GM21786 (cell line): ENCODE results near the gene NADK.
A peak's percentile ranks its signal among the peaks of the same experiment; 100 is the strongest.
"Not testable (repeated sequence)": the region's sequence is repeated elsewhere in the genome, so short reads cannot be mapped to it uniquely, and the experiment has no call there.

Experiments
- ATAC-seq: cut with Tn5 transposase; IDR thresholded peaks from one replicate; pipeline ENCODE4 v1.9.1; 2021; ENCODE audit not compliant: unreplicated experiment

The NADK gene

DNA sequence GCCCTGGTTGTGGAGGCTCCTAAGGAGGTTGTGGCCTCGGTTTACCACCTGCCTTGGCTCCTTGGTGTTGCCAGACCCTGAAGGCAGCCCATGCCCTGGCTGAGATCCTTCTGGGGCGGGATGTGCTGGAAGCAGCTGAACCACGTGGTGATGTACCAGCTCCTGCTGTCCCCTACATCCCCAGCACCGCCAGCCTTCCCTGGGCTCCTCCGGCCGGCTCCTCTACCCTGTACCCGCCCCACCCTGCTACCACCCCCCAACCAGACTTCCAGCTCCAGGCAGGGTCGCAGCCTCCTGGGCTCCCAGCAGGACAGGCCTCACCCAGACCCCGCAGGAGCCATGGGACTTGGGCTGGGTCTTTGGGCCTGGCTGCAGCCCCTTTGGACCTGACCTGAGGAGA, 28.3 kb downstream of the NADK start:
- not testable (repeated sequence) for ATAC-seq

DNA sequence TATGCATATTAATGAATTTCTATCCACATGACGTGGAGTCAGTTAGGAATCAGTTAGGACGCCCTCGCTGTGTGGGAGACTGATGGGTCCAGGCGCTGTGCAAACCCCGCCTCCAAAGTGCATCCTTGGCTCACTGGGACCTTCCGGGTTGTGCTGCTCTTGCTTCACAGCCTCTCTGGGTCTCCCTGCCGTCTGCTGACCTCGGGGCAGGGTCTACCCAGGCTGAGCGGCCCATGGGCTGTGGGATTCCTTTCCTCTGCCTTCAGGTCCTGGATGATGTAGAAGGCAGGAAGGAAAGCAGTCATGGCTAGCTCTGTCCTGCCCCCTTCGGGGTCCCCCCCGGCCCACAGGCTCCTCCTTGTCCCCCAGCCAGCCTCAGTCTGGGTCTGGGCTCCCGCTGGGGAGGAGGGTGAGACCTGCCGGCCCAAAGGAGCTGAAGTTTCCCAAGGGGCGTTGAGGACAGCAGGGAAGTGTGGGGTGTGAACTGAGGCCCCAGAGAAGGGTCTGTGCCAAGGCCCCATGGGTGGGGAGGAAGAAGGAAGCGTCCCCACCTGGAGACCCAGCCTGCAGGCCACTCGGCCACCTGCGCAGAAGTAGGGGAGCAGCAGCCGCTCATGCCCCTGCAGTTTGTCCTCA, 29.5 kb downstream of the NADK start:
- no peak for ATAC-seq

DNA sequence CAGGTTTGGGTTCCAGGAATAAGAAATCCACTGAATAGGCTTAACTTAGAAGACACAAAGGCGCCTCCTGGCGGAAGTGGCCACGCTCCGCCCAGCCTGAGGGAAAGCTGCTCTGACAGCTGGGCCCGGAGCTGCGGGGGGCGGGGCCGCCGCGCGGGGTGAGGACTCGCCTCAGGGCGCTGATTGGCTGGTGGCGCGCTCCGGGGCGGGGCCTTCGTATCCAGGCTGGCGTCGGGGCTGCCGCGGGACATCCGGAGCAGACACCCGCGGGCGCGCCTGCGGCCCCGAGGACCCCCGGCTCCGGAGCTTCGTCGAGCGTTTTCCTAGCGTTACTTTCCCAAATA, 31.7 kb downstream of the NADK start:
- ATAC-seq: peak; percentile 81

DNA sequence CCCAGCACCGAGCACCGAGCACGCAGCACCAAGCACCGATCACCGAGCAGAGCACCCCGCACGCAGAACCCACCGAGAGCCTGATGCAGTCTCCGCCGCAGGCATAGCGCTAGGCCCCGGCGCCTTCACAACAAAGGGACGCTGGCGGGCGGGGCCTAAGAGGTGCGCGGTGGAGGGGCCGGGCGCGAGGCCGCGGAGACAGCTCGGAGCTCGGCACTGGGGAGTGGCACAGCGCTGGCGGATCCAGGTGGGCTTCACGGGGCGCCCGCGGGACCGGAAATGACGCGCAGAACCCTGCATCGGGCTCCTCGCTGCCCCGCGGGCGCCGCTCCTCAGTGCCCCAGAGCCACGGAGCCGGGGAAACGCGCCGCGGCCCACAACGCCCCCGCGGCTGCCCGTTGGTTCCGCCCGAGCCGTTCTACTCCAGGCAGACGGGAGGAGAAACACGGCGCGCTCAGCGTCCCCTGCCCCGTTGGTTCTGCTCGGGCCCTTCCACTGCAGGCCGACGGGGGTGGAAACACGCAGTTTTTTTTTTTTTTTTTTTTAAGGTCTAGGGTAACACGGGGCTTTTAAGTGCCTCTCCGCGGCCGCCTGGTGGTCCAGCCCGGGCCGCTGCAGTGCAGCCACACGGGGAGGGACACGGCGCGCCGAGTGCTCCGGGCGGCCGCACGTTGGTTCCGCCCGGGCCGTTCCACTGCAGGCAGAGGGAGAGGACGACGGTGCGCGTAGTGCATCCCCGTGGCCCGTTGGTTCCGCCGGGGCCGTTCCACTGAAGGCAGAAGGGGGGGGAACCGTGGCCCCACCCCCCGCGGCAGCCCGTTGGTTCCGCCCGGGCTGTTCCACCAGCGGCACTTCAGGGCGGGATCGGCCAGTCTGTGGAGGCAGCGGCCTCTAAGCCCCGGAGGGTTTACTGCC, 32.4 kb downstream of the NADK start:
- peak; percentile 68 for ATAC-seq

DNA sequence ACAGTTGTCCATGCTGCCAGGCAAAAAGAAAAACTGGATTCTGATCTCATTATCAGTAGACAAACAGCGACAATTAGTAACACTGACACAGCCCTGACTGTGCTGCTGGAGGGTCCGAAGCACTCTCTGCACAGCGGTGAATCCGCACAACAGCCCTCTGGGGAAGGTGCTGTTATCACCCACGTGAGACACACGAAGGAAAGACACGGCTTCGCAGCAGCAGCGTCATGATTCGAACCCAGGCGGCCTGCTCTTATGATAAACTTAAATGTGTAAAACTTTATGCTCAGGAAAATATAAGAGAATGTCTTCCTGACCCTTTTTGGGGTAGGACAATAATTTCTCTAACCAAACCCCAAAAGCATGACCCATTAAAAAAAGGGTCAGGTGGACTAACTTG, 35.7 kb downstream of the NADK start:
- ATAC-seq: not testable (repeated sequence)

DNA sequence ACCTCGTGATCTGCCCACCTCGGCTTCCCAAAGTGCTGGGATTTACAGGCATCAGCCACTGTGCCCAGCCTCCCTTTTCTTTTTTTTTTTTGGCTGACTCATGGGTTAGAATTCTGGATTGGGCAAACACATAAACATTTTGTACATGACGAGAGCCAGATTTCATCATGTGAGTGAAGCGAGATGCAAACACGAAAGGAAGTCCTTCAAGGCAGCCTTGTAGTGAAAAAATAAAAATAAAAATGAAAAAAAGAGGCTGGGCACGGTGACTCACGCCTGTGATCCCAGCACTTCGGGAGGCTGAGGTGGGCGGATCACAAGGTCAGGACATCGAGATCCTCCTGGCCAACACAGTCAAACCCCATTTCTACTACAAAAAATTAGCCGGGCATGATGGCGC, 37.3 kb downstream of the NADK start:
- ATAC-seq: not testable (repeated sequence)

DNA sequence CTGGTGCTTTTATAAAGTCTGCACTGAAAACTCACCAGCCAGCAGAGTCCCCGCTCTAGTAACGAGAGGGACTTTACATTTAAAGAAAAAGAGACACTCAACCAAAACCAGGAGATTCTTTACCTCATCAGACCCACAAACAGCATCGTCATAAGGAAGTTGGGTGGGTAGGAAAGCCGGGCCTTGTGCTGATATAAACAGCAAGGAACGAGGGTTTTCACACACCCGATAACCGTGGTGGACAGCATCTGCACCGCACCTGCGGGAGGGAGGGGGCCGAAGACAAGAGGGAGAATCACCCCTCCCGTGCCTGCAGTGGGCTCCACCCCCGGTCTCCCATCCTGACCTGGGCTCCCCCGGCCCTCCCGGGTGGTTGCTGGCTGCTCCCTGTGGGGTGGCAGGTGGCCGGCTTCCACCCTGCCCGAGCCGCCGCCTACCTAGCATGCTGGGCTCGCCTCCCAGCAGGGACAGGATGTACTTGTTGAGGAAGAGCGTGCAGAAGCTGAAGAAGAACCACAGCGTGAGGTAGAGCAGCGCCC, 39.4 kb downstream of the NADK start:
- ATAC-seq: not testable (repeated sequence)

DNA sequence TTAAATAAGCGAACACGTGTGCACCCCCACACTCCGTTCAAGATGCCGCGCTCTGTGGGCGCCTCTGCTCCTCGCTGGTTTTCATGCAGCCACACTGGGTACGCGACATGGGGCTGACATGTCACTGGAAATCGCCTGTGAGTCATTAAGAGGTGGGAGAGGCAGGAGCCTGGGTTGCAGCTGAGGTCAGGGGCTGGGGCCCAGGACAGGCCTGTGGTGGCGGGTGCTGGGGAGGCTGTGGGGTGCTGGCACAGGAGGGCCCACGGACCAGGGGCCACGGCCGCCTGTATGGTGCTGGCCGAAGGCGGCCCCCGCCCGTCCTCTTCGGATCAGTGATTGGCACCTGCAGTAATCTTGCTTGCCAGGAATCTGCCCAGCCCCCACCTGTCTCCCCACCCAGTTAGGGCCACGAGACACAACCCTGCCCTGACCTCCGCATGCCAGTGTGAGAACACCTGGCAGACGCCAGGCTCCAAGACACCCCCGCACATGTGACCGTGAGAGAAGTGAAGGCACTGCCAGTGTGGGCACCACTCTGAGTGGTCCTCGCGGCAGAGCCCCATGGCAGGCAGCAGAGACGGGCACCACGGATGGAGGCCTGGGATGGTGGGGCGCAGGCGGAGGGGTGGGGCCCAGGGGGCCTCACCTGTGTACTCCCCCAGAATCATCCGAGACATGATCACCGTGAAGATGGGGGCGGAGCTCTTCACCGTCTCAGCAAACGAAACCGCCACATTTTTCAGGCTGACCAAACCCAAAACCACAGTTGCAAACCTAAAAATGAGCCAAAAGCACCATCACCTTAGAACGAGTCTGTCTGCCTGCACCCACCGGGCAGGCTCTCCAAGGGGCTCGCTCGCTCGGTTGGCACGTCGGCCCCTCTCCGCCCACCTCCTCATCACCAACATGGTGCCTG, 40.3 kb downstream of the NADK start:
- not testable (repeated sequence) for ATAC-seq

DNA sequence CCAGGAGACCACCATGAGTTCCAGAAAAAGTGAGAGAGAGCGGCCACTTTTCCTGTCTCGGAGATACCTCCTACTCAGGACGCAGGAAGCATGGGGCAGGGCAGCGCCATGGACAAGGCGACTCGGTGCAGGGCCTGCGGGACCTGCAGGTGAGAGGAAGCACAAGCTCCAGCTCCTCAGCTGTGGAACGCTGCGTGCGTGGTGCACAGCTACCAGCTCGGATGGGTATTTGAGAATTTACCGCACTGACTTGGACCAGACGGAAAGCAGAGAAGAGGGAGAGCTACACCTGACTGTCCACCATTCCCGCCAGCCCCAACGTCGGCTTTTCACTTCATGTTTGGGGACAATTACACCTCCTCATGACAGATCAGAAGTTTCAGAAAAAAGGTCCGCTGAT, 45.9 kb downstream of the NADK start:
- no peak for ATAC-seq

DNA sequence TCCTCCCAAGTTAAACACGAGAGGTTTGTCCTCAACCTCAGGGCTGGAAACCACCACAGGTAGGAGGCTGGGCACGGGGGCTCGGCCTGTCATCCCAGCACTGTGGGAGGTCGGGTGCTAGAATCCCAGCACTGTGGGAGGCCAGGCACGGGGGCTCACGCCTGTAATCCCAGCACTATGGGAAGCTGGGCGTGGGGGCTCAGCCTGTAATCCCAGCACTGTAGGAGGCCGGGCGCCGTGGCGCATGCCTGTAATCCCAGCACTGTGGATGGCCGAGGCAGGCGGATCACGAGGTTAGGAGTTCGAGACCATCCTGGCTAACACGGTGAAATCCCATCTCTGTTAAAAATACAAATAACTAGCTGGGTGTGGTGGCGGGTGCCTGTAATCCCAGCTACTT, 47.4 kb downstream of the NADK start:
- no peak for ATAC-seq

DNA sequence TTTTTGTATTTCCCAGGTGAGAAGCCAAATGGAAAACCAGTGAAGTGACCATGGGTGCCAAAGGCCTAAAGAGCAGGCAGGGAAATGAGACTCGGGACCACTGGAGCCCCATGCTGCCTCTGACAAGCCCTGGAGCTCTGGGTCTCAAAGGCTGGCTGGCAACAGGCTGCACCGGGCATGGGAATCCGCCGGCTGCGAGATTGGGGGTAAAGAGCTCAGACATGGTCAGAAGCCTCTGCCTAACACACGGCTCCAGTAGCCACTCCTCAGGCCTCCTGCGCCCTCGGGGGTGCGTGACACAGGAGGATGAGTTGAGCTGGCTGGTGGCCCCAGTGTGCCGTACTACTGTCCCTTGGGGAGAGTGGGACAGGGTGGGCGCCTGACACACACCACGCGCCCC, 48.0 kb downstream of the NADK start:
- ATAC-seq: not testable (repeated sequence)

DNA sequence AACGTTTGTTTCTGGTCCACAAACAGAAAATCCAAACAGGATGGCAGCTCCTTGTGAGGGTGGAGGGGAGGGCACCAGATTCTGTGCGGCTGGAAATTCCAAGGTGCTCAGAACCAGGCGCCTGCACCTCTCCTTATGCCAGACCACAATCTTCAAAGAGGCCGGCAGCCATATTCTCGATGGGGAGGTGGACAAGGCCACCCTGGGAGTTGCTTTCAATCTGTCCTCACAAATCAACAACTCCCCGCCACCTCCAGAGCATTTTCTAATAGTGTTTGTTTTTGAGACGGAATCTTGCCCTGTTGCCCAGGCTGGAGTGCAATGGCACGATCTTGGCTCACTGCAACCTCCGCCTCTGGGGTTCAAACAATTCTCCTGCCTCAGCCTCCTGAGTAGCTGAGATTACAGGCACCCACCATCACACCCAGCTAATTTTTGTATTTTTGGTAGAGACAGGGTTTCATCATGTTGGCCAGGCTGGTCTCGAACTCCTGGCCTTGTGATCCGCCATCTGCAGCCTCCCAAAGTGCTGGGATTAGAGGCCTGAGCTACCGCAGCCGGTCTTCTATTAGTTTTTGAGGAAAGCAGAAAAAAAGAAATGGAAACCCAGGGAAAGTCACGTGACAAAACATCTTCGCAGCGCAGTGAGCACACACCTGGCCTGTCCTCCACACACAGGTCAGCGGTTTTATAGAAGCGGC, 49.0 kb downstream of the NADK start:
- not testable (repeated sequence) for ATAC-seq

DNA sequence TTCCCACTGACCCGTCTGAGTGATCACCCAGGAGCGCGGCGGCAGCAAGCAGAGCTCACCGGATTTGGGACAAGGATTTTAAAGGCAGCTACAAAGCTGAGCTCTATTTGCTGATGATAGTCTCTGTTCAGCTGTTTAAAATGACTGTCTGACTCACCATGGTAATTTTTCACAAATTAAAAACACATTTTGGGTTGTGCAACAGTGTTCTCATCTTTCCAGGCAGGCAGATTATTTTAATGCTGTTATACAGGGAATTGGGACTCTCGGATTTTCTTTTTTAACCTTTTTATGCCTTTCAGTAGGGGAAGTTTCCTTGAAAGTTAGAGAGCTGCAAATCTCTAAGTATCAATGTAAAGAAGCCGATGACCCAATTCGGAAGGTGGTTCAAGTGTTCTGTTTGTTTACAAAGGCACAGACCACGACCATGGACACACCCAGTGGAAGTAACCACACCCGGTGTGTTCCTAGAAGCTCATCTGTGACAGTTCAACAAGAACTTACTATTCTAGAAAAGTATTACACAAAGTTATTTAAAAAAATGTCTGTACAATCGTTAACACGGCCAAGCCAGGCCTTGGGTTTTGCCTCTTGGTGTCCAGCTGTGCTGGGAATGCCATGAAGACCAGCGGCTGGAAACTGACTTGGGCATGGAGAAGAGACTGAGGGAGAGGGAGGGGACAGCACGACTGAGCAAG, 49.8 kb downstream of the NADK start:
- ATAC-seq: not testable (repeated sequence)

DNA sequence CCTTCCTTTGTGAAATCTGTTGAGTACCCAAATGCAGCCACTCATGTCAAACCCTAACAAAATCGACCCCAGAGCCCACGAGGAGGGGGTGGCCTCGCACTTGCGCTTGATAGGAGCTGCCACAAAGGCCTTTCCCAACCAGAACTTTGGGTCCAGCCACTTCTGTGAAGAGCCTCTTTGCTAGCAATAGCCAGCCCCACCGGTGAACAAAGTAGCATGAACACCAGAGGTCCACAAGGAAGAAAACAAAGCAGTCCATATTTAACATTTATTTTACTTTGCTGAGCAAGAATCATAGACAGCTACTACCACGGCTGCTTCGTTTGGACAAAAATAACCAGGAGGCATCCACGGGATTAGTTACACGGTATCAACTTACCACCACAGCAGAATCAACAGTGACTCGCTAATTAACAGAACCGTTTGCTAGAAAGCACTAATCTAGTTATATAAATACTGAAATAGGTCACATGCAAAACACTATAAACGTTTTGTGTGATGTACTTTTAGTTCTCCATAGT, 51.1 kb downstream of the NADK start:
- ATAC-seq: not testable (repeated sequence)

DNA sequence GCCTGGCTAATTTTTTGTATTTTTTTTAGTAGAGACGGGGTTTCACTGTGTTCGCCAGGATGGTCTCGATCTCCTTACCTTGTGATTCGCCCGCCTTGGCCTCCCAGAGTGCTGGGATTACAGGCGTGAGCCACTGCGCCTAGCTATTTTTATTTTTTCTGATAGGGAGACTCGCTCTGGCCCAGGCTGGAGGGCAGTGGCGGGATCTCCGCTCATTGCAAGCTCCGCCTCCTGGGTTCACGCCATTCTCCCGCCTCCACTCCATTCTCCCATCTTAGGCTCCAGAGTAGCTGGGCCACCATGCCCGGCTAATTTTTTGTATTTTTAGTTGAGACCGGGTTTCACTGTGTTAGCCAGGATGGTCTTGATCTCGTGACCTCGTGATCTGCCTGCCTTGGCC, 52.2 kb downstream of the NADK start:
- ATAC-seq: not testable (repeated sequence)

DNA sequence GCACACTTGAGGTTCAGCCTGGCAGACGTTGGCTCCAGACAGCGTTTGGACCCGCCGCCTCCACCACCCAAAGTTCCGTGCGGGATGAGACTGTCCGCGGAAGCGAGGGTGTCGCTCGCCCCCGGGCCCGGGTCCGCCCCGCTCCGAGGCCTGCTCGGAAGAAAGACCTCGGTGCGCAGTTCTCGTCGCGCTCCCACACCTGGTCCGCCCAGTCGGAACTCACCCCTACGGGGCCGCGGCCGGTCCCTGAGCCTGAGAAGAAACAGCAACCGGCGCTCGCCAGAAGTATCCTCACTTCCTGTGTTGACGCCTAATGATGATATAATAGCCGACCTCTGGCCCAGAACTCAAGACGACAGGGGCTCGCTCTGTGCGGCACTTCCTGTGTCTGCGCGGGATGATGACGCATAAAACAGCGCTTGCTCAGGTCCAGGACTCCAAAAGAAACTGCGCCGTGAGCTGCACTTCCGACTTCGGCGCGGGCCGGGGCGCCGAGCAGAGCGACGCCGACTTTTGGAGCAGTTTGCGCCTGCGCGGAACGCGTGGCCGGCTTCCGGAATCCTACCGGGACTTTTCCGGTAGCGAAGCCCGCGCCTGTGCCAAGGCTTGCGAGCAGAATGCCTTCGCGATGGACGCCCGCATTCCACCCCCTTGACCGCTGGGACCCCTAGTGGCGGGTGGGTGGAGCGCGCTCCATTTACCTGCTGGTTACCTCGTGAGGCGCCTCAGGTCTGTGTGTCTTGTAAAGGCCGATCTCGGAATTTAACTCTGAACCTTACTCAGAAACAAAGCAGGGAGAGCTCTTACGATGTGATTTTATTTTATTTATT, 54.0 kb downstream of the NADK start, which contains the start of gene CDK11A:
Gene CDK11A (minus strand): TSS at position 323 of the 830 bp plus-strand sequence. CDS start 1,539 bp downstream, outside the sequence.
- peak; percentile 86 for ATAC-seq

DNA sequence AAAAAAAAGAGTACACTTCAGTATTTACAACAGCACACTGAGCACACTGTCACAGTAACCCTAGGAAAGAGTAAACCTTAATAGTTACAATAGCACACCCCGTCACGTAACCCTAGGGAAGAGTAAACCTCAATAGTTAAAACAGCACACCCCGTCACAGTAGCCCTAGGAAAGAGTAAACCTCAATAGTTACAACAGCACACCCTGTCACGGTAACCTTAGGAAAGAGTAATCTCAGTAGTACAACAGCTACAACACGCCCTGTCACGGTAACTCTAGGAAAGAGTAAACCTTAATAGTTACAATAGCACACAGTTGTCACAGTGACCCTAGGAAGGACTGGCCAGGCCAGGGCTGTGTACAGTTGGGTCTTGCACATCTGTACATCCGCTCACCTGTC, 57.1 kb downstream of the NADK start:
- ATAC-seq: no peak

DNA sequence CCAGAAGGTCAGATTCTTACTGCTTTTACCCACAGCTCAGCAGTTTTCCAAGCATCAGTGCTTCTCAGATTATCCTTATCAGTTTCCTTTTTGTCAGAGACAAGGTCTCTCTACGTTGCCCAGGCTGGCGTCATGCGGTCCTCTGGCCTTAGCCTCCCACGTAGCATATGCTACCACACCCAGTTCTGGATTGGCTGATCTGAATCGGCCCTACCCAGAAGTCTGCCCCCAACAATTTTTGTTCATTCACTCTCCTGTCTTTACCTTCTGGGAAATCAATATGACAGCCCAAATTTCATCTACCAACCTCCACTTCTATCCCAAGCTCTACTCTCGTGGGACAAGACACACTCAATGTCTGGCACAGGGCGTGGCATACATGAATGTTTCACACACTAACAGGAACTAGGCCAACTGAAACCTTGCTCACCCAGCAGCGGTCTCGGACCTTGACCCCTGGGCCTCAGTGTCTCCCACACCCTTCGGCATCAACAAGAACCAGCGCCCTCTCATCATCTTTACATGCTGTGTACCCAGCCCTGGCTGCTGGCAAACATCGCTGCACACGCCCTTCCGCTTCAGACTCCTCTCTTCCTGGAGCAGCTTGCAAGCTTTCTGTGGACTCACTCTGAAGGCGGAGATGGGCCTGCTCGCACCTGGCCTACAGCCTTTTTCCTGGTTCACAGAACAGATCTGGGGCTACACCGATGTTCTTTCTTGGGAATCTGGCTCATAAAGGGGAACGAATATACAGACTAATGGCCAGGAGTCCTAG, 63.0 kb downstream of the NADK start:
- ATAC-seq: not testable (repeated sequence)
